Kidney glomerular epithelial cell (primary cell): ENCODE data around the gene MAGEC1.
A peak's percentile ranks its signal among the peaks of the same experiment; 100 is the strongest.
"Not testable (repeated sequence)": the region's sequence is repeated elsewhere in the genome, so short reads cannot be mapped to it uniquely, and the experiment has no call there.

Experiments used
- DNase-seq: peaks from one replicate; lab custom pipeline; 2025; lab: John Stamatoyannopoulos, UW

MAGEC1 gene

GRCh38 chrX:141903400-141904155 is at the start of gene MAGEC1:
Gene MAGEC1 (plus strand): TSS chrX:141903894. CDS start chrX:141905073, 1,179 bp downstream.
- DNase-seq, result no peak

GRCh38 chrX:141857479-141857878 is 46.2 kb upstream of the MAGEC1 start:
- DNase-seq, result no peak

- DNase-seq, result no peak
These were observed 24.1 kb upstream of the MAGEC1 start for GRCh38 chrX:141879616-141880015.

- DNase-seq, result not testable (repeated sequence)
These were observed 14.9 kb upstream of the MAGEC1 start for GRCh38 chrX:141888811-141889210.

- DNase-seq, result no peak
These were observed 9.0 kb upstream of the MAGEC1 start for GRCh38 chrX:141894733-141895132.

- no peak for DNase-seq
These were observed 6.0 kb upstream of the MAGEC1 start for GRCh38 chrX:141897690-141898089.

GRCh38 chrX:141902366-141902765 is 1.3 kb upstream of the MAGEC1 start:
- no peak for DNase-seq

GRCh38 chrX:141904262-141904661 is 568 bp downstream of the MAGEC1 start:
- no peak for DNase-seq

- DNase-seq, result no peak
These were observed 14.1 kb downstream of the MAGEC1 start for GRCh38 chrX:141917801-141918200.

GRCh38 chrX:141924293-141924692 is 20.6 kb downstream of the MAGEC1 start:
- DNase-seq, result no peak

GRCh38 chrX:141928432-141928831 is 24.7 kb downstream of the MAGEC1 start:
- no peak for DNase-seq

GRCh38 chrX:141934059-141934641 is 30.5 kb downstream of the MAGEC1 start:
- no peak for DNase-seq

- no peak for DNase-seq
These were observed 32.0 kb downstream of the MAGEC1 start for GRCh38 chrX:141935645-141936044.

GRCh38 chrX:141936080-141936479 is 32.4 kb downstream of the MAGEC1 start:
- peak; percentile 2 for DNase-seq

GRCh38 chrX:141941234-141941633 is 37.5 kb downstream of the MAGEC1 start:
- no peak for DNase-seq

- DNase-seq, result no peak
These were observed 41.7 kb downstream of the MAGEC1 start for GRCh38 chrX:141945426-141945825.

GRCh38 chrX:141947350-141947749 is 43.7 kb downstream of the MAGEC1 start:
- no peak for DNase-seq

- DNase-seq, result no peak
These were observed 48.9 kb downstream of the MAGEC1 start for GRCh38 chrX:141952603-141953002.

GRCh38 chrX:141958675-141959074 is 55.0 kb downstream of the MAGEC1 start:
- no peak for DNase-seq
